ENCODE measurements around the gene SYTL2.

Gene SYTL2

GRCh38 chr11:85651118-85651517 is 159.8 kb downstream of the SYTL2 start:
- no peak for DNase-seq

DNA sequence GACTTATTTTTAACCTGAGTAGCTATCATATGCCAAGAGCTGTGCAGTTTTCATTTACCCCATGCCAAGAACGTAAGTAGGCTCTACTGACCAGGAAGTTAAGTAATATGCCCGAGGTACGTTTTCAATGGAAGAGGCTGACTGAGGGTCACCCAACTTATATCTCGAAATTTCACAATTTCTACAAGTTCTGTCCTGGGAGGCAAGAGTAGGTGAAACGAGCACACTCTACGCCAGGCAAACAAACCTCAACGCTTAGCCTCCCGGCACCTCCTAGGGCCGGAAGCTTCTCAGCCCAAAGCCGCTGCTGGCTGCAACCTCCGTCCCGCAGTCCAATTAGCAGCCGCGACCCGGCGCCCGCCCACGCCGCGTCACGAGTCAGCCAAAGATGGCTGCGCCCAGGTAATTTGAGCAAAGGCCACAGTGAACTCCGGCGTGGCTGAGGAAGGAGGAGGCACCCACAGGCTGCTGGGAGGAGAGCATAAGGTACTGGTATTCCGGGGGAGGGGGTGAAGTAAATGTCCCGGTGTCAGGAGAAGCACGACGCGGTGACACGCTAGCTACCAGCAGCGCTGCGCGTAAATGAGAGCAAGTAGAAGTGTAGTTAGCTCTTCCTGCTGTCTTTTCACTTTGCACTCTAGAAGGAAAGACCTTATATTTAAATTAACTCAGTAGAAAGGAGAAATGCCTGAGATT is 163.2 kb downstream of the SYTL2 start, which contains the start of gene TMEM126A:
TMEM126A (plus strand) TSS at position 364 of the 696 bp plus-strand sequence. CDS start 2,289 bp downstream, outside the sequence.
- peak; percentile 81 for DNase-seq

DNA sequence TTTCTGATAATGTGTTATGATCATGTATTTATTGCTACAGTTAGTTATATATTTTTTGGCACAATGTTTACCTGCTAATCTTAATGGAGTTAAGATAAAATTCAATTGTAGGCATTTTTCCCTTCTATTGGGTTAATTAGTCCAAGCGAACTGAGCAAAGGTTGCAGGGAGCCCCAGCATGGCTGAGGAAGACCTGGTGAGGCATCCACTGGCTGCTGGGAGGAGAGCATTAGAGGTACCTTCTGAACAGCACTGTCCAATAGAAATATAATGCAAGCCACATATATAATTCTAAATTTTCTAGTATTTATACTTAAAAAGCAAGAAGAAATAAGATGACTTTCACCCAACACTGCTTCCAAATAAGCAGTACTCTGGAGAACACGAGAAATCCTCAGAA is 163.9 kb downstream of the SYTL2 start:
- DNase-seq, result no peak

All from fibroblast of skin of scalp (primary cell).